K562 (cell line): ENCODE results near the gene PUSL1. TPM values are rescaled to one million over a fixed set of nuclear protein-coding genes. Genes with fewer than 3 reads are reported as not detected.

ENCODE experiments used
- ATAC-seq: fragments of 200-7000 bp; cut with Tn5 transposase; 3 replicates; pipeline ENCODE4 v1.9.1; 2020; ENCODE audit warnings: moderate library complexity
- BruUV-seq: library from RNA; stranded (reverse); fragments of 400-500 nt; replicated peaks from 2 replicates; lab custom pipeline; 2021; lab: Mats Ljungman, UMichigan
- CTCF ChIA-PET: fragments of 300-600 bp; formaldehyde crosslinking; extraction: SDS; loops from one replicate; lab custom pipeline; 2021; ENCODE audit warnings: low intra/inter-chr PET ratio; lab: Yijun Ruan, JAX
- POLR2A ChIA-PET: fragments of 300-600, 350-650 bp; sonication (Branson Sonifier 250); formaldehyde crosslinking; extraction: SDS; loops from one replicate; lab custom pipeline; 2021; ENCODE audit warnings: antibody characterized with exemption, inconsistent platforms; lab: Yijun Ruan, JAX
- DNase-seq, 4 experiments: peaks; one replicate each; pipeline versions ENCODE4 v3.0.0 to v3.0.0-alpha.2; 2011 to 2018; ENCODE audit warnings: low spot score in 3 of 4, mixed read lengths in 3 of 4; ENCODE audit errors: extremely low read depth in 1 of 4
- FAIRE-seq: peaks from 2 replicates; lab custom pipeline; 2011; peaks lifted over from hg19 to GRCh38; lab: Jason Lieb, UNC
- H2AFZ ChIP-seq: 2 replicates; pipeline ENCODE4 v1.6.0; 2011; ENCODE audit warnings: low read depth, low read length, control low read depth, inconsistent platforms
- H3K27ac ChIP-seq: fragments of 200-600 bp; 3 replicates; pipeline ENCODE4 v1.8.0; 2011; ENCODE audit warnings: low read depth, mild to moderate bottlenecking, control low read depth, inconsistent platforms, low read length, moderate library complexity, mixed read lengths; ENCODE audit errors: extremely low read depth
- H3K27me3 ChIP-seq, 2 experiments: fragments of 300-600 bp in 1 of 2; 2 replicates in 1 of 2; 3 replicates in 1 of 2; pipeline versions ENCODE4 v1.6.0 to v1.8.0; 2011; ENCODE audit warnings: inconsistent platforms in 2 of 2, low read length in 2 of 2, mild to moderate bottlenecking in 1 of 2, mixed read lengths in 1 of 2, moderate library complexity in 1 of 2; ENCODE audit not compliant: control insufficient read depth in 2 of 2, insufficient read depth in 2 of 2
- H3K36me3 ChIP-seq: fragments of 300-600 bp; 3 replicates; pipeline ENCODE4 v1.8.0; 2011; ENCODE audit warnings: mild to moderate bottlenecking, low read length, inconsistent platforms; ENCODE audit not compliant: control insufficient read depth, insufficient read depth
- H3K4me1 ChIP-seq, 2 experiments: fragments of 200-600 bp in 1 of 2; replicated peaks in 1 of 2; 2 replicates in 1 of 2; 3 replicates in 1 of 2; pipeline versions ENCODE4 v1.5.1 to v1.8.0; 2011; ENCODE audit warnings: inconsistent platforms in 2 of 2, low read length in 2 of 2, mild to moderate bottlenecking in 1 of 2, mixed read lengths in 1 of 2, moderate library complexity in 1 of 2; ENCODE audit not compliant: control insufficient read depth in 2 of 2, insufficient read depth in 2 of 2
- H3K4me2 ChIP-seq: 2 replicates; pipeline ENCODE4 v1.6.1; 2011; ENCODE audit warnings: low read length, control low read depth, inconsistent platforms, mixed read lengths; ENCODE audit not compliant: insufficient read depth
- H3K4me3 ChIP-seq: fragments of 200-600 bp; sonication (generic), shearing (Covaris generic); 2 replicates; pipeline ENCODE4 v1.5.1; 2016; ENCODE audit warnings: control low read depth, inconsistent platforms
- H3K79me2 ChIP-seq: fragments of 200-600 bp; 3 replicates; pipeline ENCODE4 v1.8.0; 2011; ENCODE audit warnings: low read length, inconsistent platforms; ENCODE audit not compliant: control insufficient read depth, insufficient read depth
- H3K9ac ChIP-seq, 2 experiments: 2 replicates each; pipeline versions ENCODE4 v1.6.0 to v1.6.1; 2011; ENCODE audit warnings: low read depth in 2 of 2, low read length in 2 of 2, control low read depth in 1 of 2, inconsistent platforms in 1 of 2, mild to moderate bottlenecking in 1 of 2, mixed read lengths in 1 of 2; ENCODE audit not compliant: insufficient read depth in 1 of 2
- H3K9me1 ChIP-seq: one replicate; pipeline ENCODE4 v1.6.0; 2011; ENCODE audit warnings: inconsistent platforms, mild to moderate bottlenecking, low read length, moderate library complexity; ENCODE audit not compliant: control insufficient read depth, insufficient read depth
- H3K9me3 ChIP-seq: replicated peaks from 2 replicates; pipeline ENCODE4 v1.5.1; 2011; ENCODE audit warnings: low read depth, low read length, inconsistent platforms; ENCODE audit not compliant: control insufficient read depth, insufficient read depth
- H4K20me1 ChIP-seq: replicated peaks from 2 replicates; pipeline ENCODE4 v1.6.1; 2011; ENCODE audit warnings: low read length, inconsistent platforms, mixed read lengths; ENCODE audit not compliant: control insufficient read depth, insufficient read depth
- ARID4B ChIP-seq: sonication (generic); formaldehyde crosslinking; IDR thresholded peaks from 2 replicates; pipeline ENCODE4 v1.8.0; 2022; ENCODE audit warnings: mild to moderate bottlenecking, missing genetic modification reagents
- FOXA3 ChIP-seq, 2 experiments: fragments of 450-650 bp in 1 of 2; sonication (generic) in 1 of 2; formaldehyde crosslinking; IDR thresholded peaks in 1 of 2; conservative IDR thresholded peaks in 1 of 2; 2 replicates each; pipeline versions ENCODE4 v1.4.0 to v1.8.0; 2020 to 2022; ENCODE audit warnings: mild to moderate bottlenecking in 2 of 2, missing genetic modification reagents in 1 of 2
- SNRNP70 ChIP-seq: fragments of 200-400 bp; formaldehyde crosslinking; optimal IDR thresholded peaks from 2 replicates; pipeline ENCODE3; 2017; ENCODE audit warnings: low read depth, low read length
- STAT6 ChIP-seq: sonication (generic); formaldehyde crosslinking; IDR thresholded peaks from 2 replicates; pipeline ENCODE4 v1.8.1; 2023; ENCODE audit warnings: mild to moderate bottlenecking, missing genetic modification reagents
- WGBS: fragments of 100-300 bp; shearing (Covaris generic); methylation state at CpG from one replicate; pipeline ENCODE4 v1.1.6; 2016; ENCODE audit warnings: low coverage, mixed read lengths; ENCODE audit not compliant: insufficient coverage; ENCODE audit errors: missing lambda C conversion rate; 5-methylcytosine and 5-hydroxymethylcytosine counted together
- in situ Hi-C: fragments of 300-500 bp; cut with MboI; formaldehyde crosslinking; loops from 4 replicates; pipeline ENCODE4 v1.15.0; 2018; ENCODE audit warnings: inconsistent platforms, mixed read lengths
- intact Hi-C: fragments of 100-400 bp; cut with micrococcal nuclease; formaldehyde crosslinking; loops from 2 replicates; pipeline ENCODE4 v1.14.2; 2022
- polyA plus RNA-seq, 8 experiments: library from polyadenylated mRNA; depleted of rRNA in 4 of 8; stranded (reverse) in 5 of 8; unstranded in 3 of 8; fragments of >200 nt; fragmentation: Nextera tagmentation in 2 of 8; fragmentation: Illumina TruSeq in 1 of 8; extraction: Ambion mirVana in 2 of 8; extraction: Trizol in 1 of 8; gene quantifications; 2 replicates each; pipeline versions ENCODE4 v1.2.1 to v1.2.3, GENCODE V29; 2011 to 2014; ENCODE audit warnings: inconsistent platforms in 1 of 8, missing spikeins in 1 of 8
- total RNA-seq, 7 experiments: library from RNA; depleted of rRNA in 6 of 7; stranded (reverse); fragments of >200 nt in 6 of 7; fragmentation: Illumina TruSeq in 2 of 7; extraction: Trizol in 2 of 7; gene quantifications; 2 replicates each; pipeline versions ENCODE4 v1.2.1 to v1.2.3, GENCODE V29; 2011 to 2021; ENCODE audit warnings: low replicate concordance in 1 of 7

PUSL1 gene
- total and polyA plus RNA-seq, 9 of the 15 experiments (the other 6 are each of a cell fraction or from before 2014, with no cell fraction given), result 0.62 to 86.9 (median 13.6) TPM

GRCh38 chr1:1359308-1359663 lies 50.9 kb downstream of the PUSL1 start:
- Histone ChIP-seq H4K20me1 (no peaks in the 10 kb centered on the region), H3K4me1 (peaks cover 19 to 73% of the 10 kb centered on the region in 2 experiments), H2AFZ (peak overlapping the region; percentile 99; the same call in 1 of the 2 replicates), H3K36me3 (no peaks in the 10 kb centered on the region), H3K27me3 (no peaks in the 10 kb centered on the region; a peak in 1 of 5 replicates), H3K27ac (peak overlapping the region; percentile 74), H3K79me2 (peaks cover 10% of the 10 kb centered on the region; the same call in 2 of the 3 replicates), H3K4me2 (peak overlapping the region; percentile 71; the same call in 1 of the 2 replicates), H3K9me1 (no peaks in the 10 kb centered on the region), H3K4me3 (no peak overlapping the region), H3K9ac (peak overlapping the region; percentile 74 to 89), H3K9me3 (0 out of 2 replicates have a peak, but pooled peaks cover 2% of the 10 kb centered on the region)
- in situ Hi-C loops (no loop called here), intact Hi-C loops (no loop called here)
- CTCF ChIA-PET, result no interaction called here
- WGBS, result 86% methylated on average over 5 of the region's 6 CpGs
- TF ChIP-seq ARID4B (CRISPR knock-in tag) (0 out of 2 replicates have a peak, but pooled peaks have one; percentile 9), FOXA3 (CRISPR knock-in tag; conservative IDR thresholded peaks at IDR 0.05 in 1 of 2, IDR thresholded peaks at IDR 0.05 in 1 of 2) (0 out of 4 replicates have a peak, but pooled peaks of 1 of the 2 experiments have one; percentile 3), STAT6 (CRISPR knock-in tag) (no peak), SNRNP70 (no peak)
- POLR2A ChIA-PET, result interaction anchor here (1.0 to 1.1 kb wide), 2 partner anchors 11 to 17 kb away, joined by 5 read pairs; no protein-coding TSS in a partner anchor
- ATAC-seq, result no peak
- FAIRE-seq, result no peak
- BruUV-seq, result no TSS peak
- DNase-seq, result no peak
